ENCODE data around the gene PVALEF.

GRCh38 chr17:81186203-81186602 lies 20.9 kb downstream of the PVALEF start:
- TF ChIP-seq POLR2A (IDR thresholded peaks at IDR 0.05; ENCODE audit: low read length), result no peak
- TF ChIP-seq GATA1 (IDR thresholded peaks at IDR 0.05; ENCODE audit: low read depth, low read length), result no peak
